IMR-90 (cell line): ENCODE results near the gene SLC23A2. TPM values are rescaled to one million over a fixed set of nuclear protein-coding genes. Genes with fewer than 3 reads are reported as not detected.
A peak's percentile ranks its signal among the peaks of the same experiment; 100 is the strongest.

ENCODE experiments used
- ATAC-seq: fragments of 200-7000 bp; cut with Tn5 transposase; 2 replicates; pipeline ENCODE4 v1.9.1; 2020; ENCODE audit warnings: low read depth, mild to moderate bottlenecking, moderate library complexity
- Bru-seq: library from RNA; stranded (reverse); fragments of 400-500 nt; gene quantifications from one replicate; lab custom pipeline; 2021; lab: Mats Ljungman, UMichigan
- BruChase-seq, 2 experiments: library from RNA; stranded (reverse); fragments of 400-500 nt; gene quantifications; one replicate each; lab custom pipeline; 2021; lab: Mats Ljungman, UMichigan
- BruUV-seq: library from RNA; stranded (reverse); fragments of 400-500 nt; replicated peaks from 2 replicates; lab custom pipeline; 2021; lab: Mats Ljungman, UMichigan
- CTCF ChIA-PET: fragments of 300-600 bp; formaldehyde crosslinking; extraction: SDS; loops from one replicate; lab custom pipeline; 2021; ENCODE audit warnings: antibody characterized with exemption; lab: Yijun Ruan, JAX
- POLR2A ChIA-PET: fragments of 300-600 bp; sonication (Branson Sonifier 250); formaldehyde crosslinking; loops from one replicate; lab custom pipeline; 2022; ENCODE audit warnings: antibody characterized with exemption; ENCODE audit not compliant: unreplicated experiment; lab: Charles Lee
- DNase-seq: peaks from one replicate; pipeline ENCODE4 v3.0.0; 2013
- H2AFZ ChIP-seq: replicated peaks from 2 replicates; pipeline ENCODE3; 2013; ENCODE audit warnings: low read length, mild to moderate bottlenecking; ENCODE audit not compliant: poor library complexity
- H2AK5ac ChIP-seq: 2 replicates; pipeline ENCODE4 v1.6.1; 2013; ENCODE audit warnings: low read depth, low read length, inconsistent platforms
- H2AK9ac ChIP-seq: replicated peaks from 2 replicates; pipeline ENCODE3; 2013; ENCODE audit warnings: mild to moderate bottlenecking, low read depth, low read length, moderate library complexity; ENCODE audit not compliant: poor library complexity
- H2BK120ac ChIP-seq: 2 replicates; pipeline ENCODE4 v1.6.1; 2013; ENCODE audit warnings: low read depth, low read length, inconsistent platforms
- H2BK15ac ChIP-seq: 3 replicates; pipeline ENCODE4 v1.6.1; 2013; ENCODE audit warnings: low read depth, low read length, inconsistent platforms
- H2BK20ac ChIP-seq: 2 replicates; pipeline ENCODE4 v1.6.1; 2013; ENCODE audit warnings: low read depth, mild to moderate bottlenecking, inconsistent platforms, low read length, moderate library complexity
- H2BK5ac ChIP-seq: 2 replicates; pipeline ENCODE4 v1.6.1; 2013; ENCODE audit warnings: mild to moderate bottlenecking, low read depth, low read length, inconsistent platforms; ENCODE audit not compliant: poor library complexity, severe bottlenecking
- H3K14ac ChIP-seq: replicated peaks from 2 replicates; pipeline ENCODE4 v1.6.1; 2013; ENCODE audit warnings: low read depth, low read length, inconsistent platforms
- H3K18ac ChIP-seq: 2 replicates; pipeline ENCODE4 v1.6.1; 2013; ENCODE audit warnings: low read depth, low read length, control low read depth
- H3K23ac ChIP-seq: 2 replicates; pipeline ENCODE4 v1.6.1; 2013; ENCODE audit warnings: low read depth, low read length, inconsistent platforms
- H3K27ac ChIP-seq: 2 replicates; pipeline ENCODE4 v1.5.1; 2013; ENCODE audit warnings: mild to moderate bottlenecking, control low read depth, low read length; ENCODE audit not compliant: insufficient read depth
- H3K27me3 ChIP-seq: 2 replicates; pipeline ENCODE4 v1.6.1; 2013; ENCODE audit warnings: low read length; ENCODE audit not compliant: control insufficient read depth, insufficient read depth
- H3K36me3 ChIP-seq: 2 replicates; pipeline ENCODE4 v1.6.1; 2013; ENCODE audit warnings: low read length, mixed read lengths; ENCODE audit not compliant: control insufficient read depth, insufficient read depth
- H3K4ac ChIP-seq: 2 replicates; pipeline ENCODE4 v1.6.1; 2013; ENCODE audit warnings: low read depth, low read length, inconsistent platforms
- H3K4me1 ChIP-seq: 2 replicates; pipeline ENCODE4 v1.6.1; 2013; ENCODE audit warnings: low read length, mixed read lengths; ENCODE audit not compliant: control insufficient read depth, insufficient read depth
- H3K4me2 ChIP-seq: 2 replicates; pipeline ENCODE4 v1.6.1; 2013; ENCODE audit warnings: low read depth, mild to moderate bottlenecking, control low read depth, low read length, moderate library complexity
- H3K4me3 ChIP-seq: 2 replicates; pipeline ENCODE4 v1.5.1; 2013; ENCODE audit warnings: low read depth, mild to moderate bottlenecking, control low read depth, low read length, moderate library complexity; ENCODE audit not compliant: insufficient read depth
- H3K56ac ChIP-seq: 2 replicates; pipeline ENCODE4 v1.6.1; 2013; ENCODE audit warnings: low read length, inconsistent platforms; ENCODE audit not compliant: insufficient read depth; ENCODE audit errors: extremely low read depth
- H3K79me1 ChIP-seq, 2 experiments: 2 replicates each; pipeline ENCODE4 v1.6.1; 2013; ENCODE audit warnings: low read length in 2 of 2, inconsistent platforms in 1 of 2, low read depth in 1 of 2
- H3K9ac ChIP-seq: 2 replicates; pipeline ENCODE4 v1.6.1; 2013; ENCODE audit warnings: low read depth, low read length, control low read depth
- H3K9me1 ChIP-seq: 2 replicates; pipeline ENCODE4 v1.6.1; 2013; ENCODE audit warnings: low read length, inconsistent platforms; ENCODE audit not compliant: insufficient read depth
- H3K9me3 ChIP-seq: 2 replicates; pipeline ENCODE4 v1.6.1; 2013; ENCODE audit warnings: low read length; ENCODE audit not compliant: control insufficient read depth, insufficient read depth
- H4K20me1 ChIP-seq: 2 replicates; pipeline ENCODE4 v1.6.1; 2013; ENCODE audit warnings: low read length, inconsistent platforms; ENCODE audit not compliant: insufficient read depth
- H4K5ac ChIP-seq: 2 replicates; pipeline ENCODE4 v1.6.1; 2013; ENCODE audit warnings: mild to moderate bottlenecking, low read depth, low read length, control low read depth
- H4K8ac ChIP-seq, 2 experiments: 2 replicates each; pipeline ENCODE4 v1.6.1; 2013; ENCODE audit warnings: low read depth in 2 of 2, low read length in 2 of 2, control low read depth in 1 of 2, inconsistent platforms in 1 of 2
- H4K91ac ChIP-seq: 2 replicates; pipeline ENCODE4 v1.6.1; 2013; ENCODE audit warnings: low read depth, low read length, inconsistent platforms; ENCODE audit not compliant: insufficient read depth
- CEBPB ChIP-seq: IDR thresholded peaks from 2 replicates; pipeline ENCODE4 v1.6.1; 2012; ENCODE audit warnings: low read depth, low read length, improper control_type of control experiment
- CHD1 ChIP-seq: IDR thresholded peaks from 2 replicates; pipeline ENCODE4 v1.6.1; 2012; ENCODE audit warnings: low read depth, low read length, improper control_type of control experiment
- CTCF ChIP-seq: conservative IDR thresholded peaks from 2 replicates; pipeline ENCODE4 v1.5.1; 2012; ENCODE audit warnings: mild to moderate bottlenecking, low read depth, low read length, improper control_type of control experiment
- MXI1 ChIP-seq: IDR thresholded peaks from 2 replicates; pipeline ENCODE4 v1.6.1; 2012; ENCODE audit warnings: low read depth, mild to moderate bottlenecking, low read length, moderate library complexity, borderline replicate concordance
- RCOR1 ChIP-seq: IDR thresholded peaks from 2 replicates; pipeline ENCODE4 v1.6.1; 2012; ENCODE audit warnings: mild to moderate bottlenecking, low read length, improper control_type of control experiment; ENCODE audit not compliant: insufficient replicate concordance
- RFX5 ChIP-seq: IDR thresholded peaks from 2 replicates; pipeline ENCODE4 v1.8.0; 2012; ENCODE audit warnings: low read depth, mild to moderate bottlenecking, low read length, moderate library complexity
- SMC3 ChIP-seq: fragments of 150-350 bp; IDR thresholded peaks from 2 replicates; pipeline ENCODE4 v1.6.1; 2016; ENCODE audit warnings: low read depth, mild to moderate bottlenecking, antibody characterized with exemption, low read length, moderate library complexity
- WGBS, 2 experiments: methylation state at CpG; one replicate each; pipeline versions ENCODE4 v1.1.5 to v1.1.7; 2013; ENCODE audit warnings: missing lambda C conversion rate in 2 of 2; ENCODE audit not compliant: insufficient read length in 1 of 2; ENCODE audit errors: extremely low coverage in 2 of 2; 5-methylcytosine and 5-hydroxymethylcytosine counted together
- dilution Hi-C: fragments of 300-500 bp; cut with HindIII; formaldehyde crosslinking; loops from one replicate; pipeline ENCODE4 v1.14.3; 2018; ENCODE audit warnings: low sequenced_read_pairs; ENCODE audit not compliant: unreplicated experiment
- in situ Hi-C: fragments of 300-500 bp; cut with MboI; formaldehyde crosslinking; loops from 3 replicates; pipeline ENCODE4 v1.14.3; 2019; ENCODE audit warnings: low sequenced_read_pairs, inconsistent platforms, mixed read lengths
- intact Hi-C: fragments of 100-400 bp; cut with micrococcal nuclease; formaldehyde crosslinking; loops from 2 replicates; pipeline ENCODE4 v1.10.0; 2022
- long read RNA-seq: library from polyadenylated mRNA; unstranded; transcript quantifications from one replicate; pipeline ENCODE4 v2.0.0, GENCODE V29; 2021; ENCODE audit not compliant: unreplicated experiment
- polyA plus RNA-seq, 3 experiments: library from polyadenylated mRNA; depleted of rRNA; stranded (reverse); fragments of >200 nt; gene quantifications; 2 replicates each; pipeline ENCODE4 v1.2.3, GENCODE V29; 2012; ENCODE audit warnings: low replicate concordance in 1 of 3
- total RNA-seq: library from RNA; depleted of rRNA; stranded (reverse); fragments of >200 nt; gene quantifications from 2 replicates; pipeline ENCODE4 v1.2.3, GENCODE V29; 2012; rRNA removed

Gene SLC23A2
- 10.2 and 11.1 TPM in 2 replicates for total RNA-seq
- polyA plus RNA-seq (2012; rRNA removed) = 13.5 and 14.4 TPM in 2 replicates
- 9.3 and 13.1 TPM in 2 replicates for polyA plus RNA-seq (2012; cell fraction: cytosol; rRNA removed)
- 22.1 and 35.5 TPM in 2 replicates for polyA plus RNA-seq (2012; cell fraction: nucleus; rRNA removed; ENCODE audit: low replicate concordance)
- percentile 79 among the genes with signal in this experiment for Bru-seq, nascent RNA
- BruChase-seq, experiment 1, labeled RNA remaining after a 6-hour chase = percentile 83 among the genes with signal in this experiment
- percentile 73 among the genes with signal in this experiment for BruChase-seq, experiment 2, labeled RNA remaining after a 2-hour chase
- long read RNA-seq, partial matches to known transcripts = 5 of 14 reads
- long read RNA-seq, other reads (novel, unspliced or antisense) = 9 of 14 reads

DNA sequence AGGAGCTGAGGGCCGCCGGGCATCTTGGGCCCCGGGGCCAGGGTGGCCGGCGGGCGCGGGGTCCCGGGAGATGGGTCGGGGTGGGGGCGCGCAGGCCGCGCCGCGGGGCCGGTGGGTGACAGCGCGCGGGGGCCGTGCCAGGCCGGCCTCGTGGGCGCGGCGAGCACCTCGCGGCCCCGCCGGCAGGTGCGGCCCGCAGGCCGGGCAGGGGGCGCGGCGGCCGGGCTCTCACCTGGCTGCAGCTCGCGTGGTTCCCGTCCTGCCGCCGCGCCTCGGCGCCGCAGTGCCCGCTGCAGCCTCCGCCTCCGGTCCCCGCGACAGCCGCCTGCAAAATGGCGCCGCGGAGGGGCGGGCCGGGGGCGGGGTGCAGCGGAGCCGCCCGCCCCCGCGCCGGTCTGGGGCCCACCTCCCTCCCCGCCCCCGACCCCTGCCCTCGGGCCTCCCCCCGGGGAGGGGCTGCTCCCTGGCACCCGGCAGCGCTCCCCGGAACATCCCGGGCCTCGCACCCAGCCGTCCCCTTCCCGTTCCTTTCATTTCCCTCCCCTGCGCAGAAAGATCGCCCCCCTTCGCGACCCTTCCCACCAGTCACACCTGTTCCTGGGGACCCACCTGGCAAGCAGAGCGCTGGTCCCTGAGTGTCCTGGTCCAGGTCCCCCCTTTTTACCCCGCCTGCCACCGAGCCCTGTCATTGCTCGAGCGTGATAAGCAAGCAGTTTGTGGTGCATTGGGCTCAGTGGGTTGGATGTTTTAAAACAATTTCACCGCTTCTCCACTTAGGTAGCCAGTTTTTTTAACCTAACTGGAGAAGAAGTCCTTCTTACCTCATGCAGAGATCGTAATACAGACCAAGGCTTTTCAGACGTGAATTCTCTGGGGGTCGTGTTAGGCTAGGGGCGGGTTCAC, at the start of gene SLC23A2:
Gene SLC23A2 (minus strand): TSS at position 337 of the 903 bp plus-strand sequence. CDS start 68,948 bp downstream, outside the sequence.
- Histone ChIP-seq H4K20me1 (peaks cover 30% of the 10 kb centered on the region), H2AK5ac (no peak within 1 kb of the TSS; the same call in 1 of the 2 replicates), H2BK5ac (no peak within 1 kb of the TSS), H3K23ac (peak within 1 kb of the TSS; percentile 40; the same call in 1 of the 2 replicates), H3K4me2 (peak within 1 kb of the TSS; percentile 98), H2BK15ac (0 out of 3 replicates have a peak within 1 kb of the TSS, but pooled peaks have one; percentile 4), H4K91ac (0 out of 2 replicates have a peak within 1 kb of the TSS, but pooled peaks have one; percentile 29), H3K36me3 (no peaks in the 10 kb centered on the region), H3K9me3 (no peaks in the 10 kb centered on the region), H2BK120ac (0 out of 2 replicates have a peak within 1 kb of the TSS, but pooled peaks have one; percentile 34), H2AFZ (peak within 1 kb of the TSS; percentile 96), H3K79me1 (peaks cover 17 to 42% of the 10 kb centered on the region in 2 experiments; a peak in 3 of 4 replicates), H3K14ac (peak within 1 kb of the TSS; percentile 5), H3K9me1 (peaks cover 21% of the 10 kb centered on the region), H2AK9ac (peak within 1 kb of the TSS; percentile 78), H3K27ac (peak within 1 kb of the TSS; percentile 26), H3K4me3 (peak within 1 kb of the TSS; percentile 90), H3K9ac (peak within 1 kb of the TSS; percentile 70), H3K56ac (peak within 1 kb of the TSS; percentile 23; the same call in 1 of the 2 replicates), H3K18ac (peak within 1 kb of the TSS; percentile 63), H4K8ac (peak within 1 kb of the TSS; percentile 23 to 80; a peak in 2 of 4 replicates), H2BK20ac (no peak within 1 kb of the TSS), H3K27me3 (no peaks in the 10 kb centered on the region), H3K4ac (peak within 1 kb of the TSS; percentile 67), H4K5ac (peak within 1 kb of the TSS; percentile 40; the same call in 1 of the 2 replicates), H3K4me1 (peaks cover 6% of the 10 kb centered on the region; the same call in 1 of the 2 replicates)
- ChIA-PET POLR2A (no interaction called here), CTCF (no interaction called here)
- no peak for DNase-seq
- ATAC-seq = peak; percentile 94
- in situ Hi-C loops = no loop called here
- WGBS, 2 experiments = 1% methylated on average over 11 of the region's 88 CpGs; no CpG with 5 or more reads in 1 of the 2 experiments
- intact Hi-C loops = no loop called here
- TF ChIP-seq SMC3 = no peak
- TF ChIP-seq CEBPB = no peak
- no peak for TF ChIP-seq RCOR1
- TF ChIP-seq CTCF = no peak
- TF ChIP-seq CHD1 = no peak
- 0 out of 2 replicates have a peak, but pooled peaks have one; percentile 10 for TF ChIP-seq MXI1
- no peak for TF ChIP-seq RFX5
- dilution Hi-C loops = no loop called here
- BruUV-seq = no TSS peak
